GM12878 (cell line): ENCODE results near the gene TNFRSF14. TPM values are rescaled to one million over a fixed set of nuclear protein-coding genes. Genes with fewer than 3 reads are reported as not detected.

Experiments
- ATAC-seq: fragments of 200-7000 bp; cut with Tn5 transposase; 3 replicates; pipeline ENCODE4 v1.9.1; 2020; ENCODE audit warnings: mild to moderate bottlenecking, moderate library complexity
- BruUV-seq: library from RNA; stranded (reverse); fragments of 400-500 nt; replicated peaks from 2 replicates; lab custom pipeline; 2021; lab: Mats Ljungman, UMichigan
- CTCF ChIA-PET: fragments of 300-600 bp; sonication (Branson Sonifier 250); formaldehyde crosslinking; extraction: SDS; loops from one replicate; lab custom pipeline; 2021; ENCODE audit warnings: inconsistent platforms; lab: Yijun Ruan, JAX
- POLR2A ChIA-PET: fragments of 350-600 bp; formaldehyde crosslinking; extraction: SDS; loops from one replicate; lab custom pipeline; 2021; ENCODE audit warnings: inconsistent platforms; lab: Charles Lee
- RAD21 ChIA-PET: fragments of 300-600 bp; sonication (Branson Sonifier 250); formaldehyde crosslinking; loops from one replicate; lab custom pipeline; 2023; ENCODE audit warnings: antibody characterized with exemption; ENCODE audit not compliant: unreplicated experiment; lab: Charles Lee
- SMC1A ChIA-PET: fragments of 300-600 bp; sonication (Branson Sonifier 250); formaldehyde crosslinking; loops from one replicate; lab custom pipeline; 2023; ENCODE audit not compliant: unreplicated experiment, uncharacterized antibody; lab: Charles Lee
- DNase-seq: peaks from one replicate; pipeline ENCODE4 v3.0.0-alpha.2; 2011; ENCODE audit warnings: low read depth, low spot score
- FAIRE-seq: peaks from 3 replicates; lab custom pipeline; 2011; peaks lifted over from hg19 to GRCh38; lab: Jason Lieb, UNC
- H2AFZ ChIP-seq: 2 replicates; pipeline ENCODE4 v1.6.0; 2011; ENCODE audit warnings: low read depth, low read length, control low read depth; ENCODE audit not compliant: control insufficient read depth
- H3K27ac ChIP-seq: 2 replicates; pipeline ENCODE4 v1.5.1; 2011; ENCODE audit warnings: control low read depth; ENCODE audit not compliant: control insufficient read depth, insufficient read depth
- H3K27me3 ChIP-seq, 2 experiments: replicated peaks in 1 of 2; 2 replicates each; pipeline versions ENCODE4 v1.6.0 to v1.6.1; 2011; ENCODE audit warnings: low read length in 1 of 2; ENCODE audit not compliant: control insufficient read depth in 2 of 2, insufficient read depth in 2 of 2
- H3K36me3 ChIP-seq, 2 experiments: 2 replicates each; pipeline ENCODE4 v1.5.1; 2011; ENCODE audit warnings: low read length in 1 of 2; ENCODE audit not compliant: control insufficient read depth in 2 of 2, insufficient read depth in 2 of 2
- H3K4me1 ChIP-seq: 2 replicates; pipeline ENCODE4 v1.6.1; 2011; ENCODE audit warnings: mild to moderate bottlenecking, low read length, moderate library complexity, mixed read lengths; ENCODE audit not compliant: control insufficient read depth, insufficient read depth
- H3K4me2 ChIP-seq: 2 replicates; pipeline ENCODE4 v1.6.0; 2011; ENCODE audit warnings: control low read depth; ENCODE audit not compliant: control insufficient read depth, insufficient read depth
- H3K4me3 ChIP-seq: fragments of 200-600 bp; sonication (generic); 2 replicates; pipeline ENCODE4 v1.5.1; 2016
- H3K79me2 ChIP-seq: 2 replicates; pipeline ENCODE4 v1.6.0; 2011; ENCODE audit warnings: low read length; ENCODE audit not compliant: control insufficient read depth, insufficient read depth
- H3K9ac ChIP-seq: 2 replicates; pipeline ENCODE4 v1.8.0; 2011; ENCODE audit warnings: low read length, control low read depth, mixed read lengths; ENCODE audit not compliant: control insufficient read depth, insufficient read depth
- H3K9me3 ChIP-seq: replicated peaks from 3 replicates; pipeline ENCODE4 v1.5.1; 2011; ENCODE audit warnings: mild to moderate bottlenecking, low read length; ENCODE audit not compliant: control insufficient read depth, insufficient read depth
- H4K20me1 ChIP-seq: 2 replicates; pipeline ENCODE4 v1.6.0; 2011; ENCODE audit not compliant: control insufficient read depth, insufficient read depth
- FOXK2 ChIP-seq: fragments of 450-650 bp; IDR thresholded peaks from 2 replicates; pipeline ENCODE4 v1.6.1; 2017; ENCODE audit warnings: mild to moderate bottlenecking, moderate library complexity
- IKZF1 ChIP-seq: fragments of 450-650 bp; conservative IDR thresholded peaks from 2 replicates; pipeline ENCODE4 v1.6.1; 2017; ENCODE audit warnings: antibody characterized with exemption, mild to moderate bottlenecking
- MAX ChIP-seq: IDR thresholded peaks from 2 replicates; pipeline ENCODE4 v1.6.1; 2012; ENCODE audit warnings: low read depth, low read length, improper control_type of control experiment
- NFXL1 ChIP-seq: fragments of 450-650 bp; IDR thresholded peaks from 2 replicates; pipeline ENCODE4 v1.6.1; 2017; ENCODE audit warnings: antibody characterized with exemption, mild to moderate bottlenecking, borderline replicate concordance
- NFYB ChIP-seq: IDR thresholded peaks from 2 replicates; pipeline ENCODE4 v1.6.1; 2011; ENCODE audit warnings: low read depth, mild to moderate bottlenecking, low read length, improper control_type of control experiment, moderate library complexity; ENCODE audit not compliant: insufficient read depth
- POLR2A ChIP-seq: IDR thresholded peaks from 2 replicates; pipeline ENCODE4 v1.6.1; 2011; ENCODE audit warnings: low read depth, mild to moderate bottlenecking, low read length
- POU2F2 ChIP-seq: IDR thresholded peaks from 3 replicates; pipeline ENCODE4 v1.6.1; 2011; ENCODE audit warnings: low read depth, mild to moderate bottlenecking, low read length, borderline replicate concordance
- SP1 ChIP-seq: IDR thresholded peaks from one replicate; pipeline ENCODE4 v1.6.1; 2011; ENCODE audit warnings: low read depth, low read length
- SPI1 ChIP-seq: IDR thresholded peaks from 2 replicates; pipeline ENCODE4 v1.6.1; 2011; ENCODE audit warnings: low read depth, mild to moderate bottlenecking, low read length, moderate library complexity, borderline replicate concordance; ENCODE audit not compliant: insufficient read depth
- SREBF2 ChIP-seq: IDR thresholded peaks from 2 replicates; pipeline ENCODE4 v1.6.1; 2012; ENCODE audit warnings: mild to moderate bottlenecking, low read length
- WGBS: methylation state at CpG from one replicate; pipeline ENCODE4 v1.1.6; 2016; ENCODE audit warnings: low lambda C conversion rate; ENCODE audit not compliant: insufficient replicate concordance, insufficient coverage; ENCODE audit errors: missing lambda C conversion rate; 5-methylcytosine and 5-hydroxymethylcytosine counted together
- in situ Hi-C: fragments of 300-500 bp; cut with MboI; formaldehyde crosslinking; loops from 9 replicates; pipeline ENCODE4 v1.14.3; 2018; ENCODE audit warnings: mixed read lengths
- intact Hi-C: fragments of 100-400 bp; cut with micrococcal nuclease; formaldehyde crosslinking; loops from one replicate; pipeline ENCODE4 v1.14.2; 2022; ENCODE audit not compliant: unreplicated experiment
- polyA plus RNA-seq, 11 experiments: library from polyadenylated mRNA; depleted of rRNA in 4 of 11; unstranded in 6 of 11; stranded (reverse) in 5 of 11; fragments of >200 nt; fragmentation: Nextera tagmentation in 4 of 11; fragmentation: Illumina TruSeq in 1 of 11; extraction: Ambion mirVana in 4 of 11; extraction: Trizol in 1 of 11; gene quantifications; 1 replicate in 1 of 11; 2 replicates in 10 of 11; pipeline versions ENCODE4 v1.2.1 to v1.2.3, GENCODE V29; 2011 to 2016; ENCODE audit warnings: inconsistent platforms in 2 of 11, missing spikeins in 2 of 11, low read depth in 1 of 11
- total RNA-seq, 4 experiments: library from RNA; depleted of rRNA in 3 of 4; stranded (reverse); fragments of >200 nt in 3 of 4; fragmentation: Illumina TruSeq in 1 of 4; extraction: Trizol in 1 of 4; gene quantifications; 2 replicates each; pipeline versions ENCODE4 v1.2.1 to v1.2.3, GENCODE V29; 2013 to 2021
- TF ChIP-seq, protein P1 (sequence below): IDR thresholded peaks from 2 replicates; pipeline ENCODE4 v1.6.1; 2011; ENCODE audit warnings: borderline replicate concordance, low read depth, mild to moderate bottlenecking, moderate library complexity, mixed read lengths, low read length; ENCODE audit not compliant: insufficient read depth; ENCODE audit errors: extremely low read length
- TF ChIP-seq, protein P2 (sequence below): fragments of 450-650 bp; IDR thresholded peaks from 2 replicates; pipeline ENCODE4 v1.6.1; 2016; ENCODE audit warnings: mild to moderate bottlenecking
- TF ChIP-seq, protein P3 (sequence below): fragments of 450-650 bp; IDR thresholded peaks from 2 replicates; pipeline ENCODE4 v1.6.1; 2016; ENCODE audit warnings: mild to moderate bottlenecking, moderate library complexity, borderline replicate concordance

TNFRSF14 gene
- total and polyA plus RNA-seq, 10 of the 15 experiments (the other 5 are each of a cell fraction or from before 2014, with no cell fraction given): 0.43 to 114 (median 41.5) TPM

- H3K9ac ChIP-seq: no peak overlapping the region
Observed at GRCh38 chr1:2583871-2584351, 27.7 kb downstream of the TNFRSF14 start.

More at GRCh38 chr1:2583871-2584351, 27.7 kb downstream of the TNFRSF14 start:
- Histone ChIP-seq H3K9me3 (no peaks in the 10 kb centered on the region; the same call in 2 of the 3 replicates), H3K27me3 (no peaks in the 10 kb centered on the region), H4K20me1 (no peaks in the 10 kb centered on the region), H3K4me1 (peaks cover 42% of the 10 kb centered on the region), H3K27ac (peak overlapping the region; percentile 97), H3K79me2 (peaks cover 7% of the 10 kb centered on the region), H3K4me3 (no peak overlapping the region), H3K4me2 (peak overlapping the region; percentile 41; the same call in 1 of the 2 replicates), H3K36me3 (0 out of 4 replicates have a peak, but pooled peaks cover 0 to 2% of the 10 kb centered on the region in 2 experiments), H2AFZ (no peak overlapping the region)
- RAD21 ChIA-PET: interaction anchor here (1.5 to 6.1 kb wide), 4 partner anchors 28 to 283 kb away, joined by 4 to 54 read pairs (median 24); partner anchors contain the start of genes PANK4 and TNFRSF14
- SMC1A ChIA-PET: interaction anchor here (1.0 to 5.0 kb wide), 6 partner anchors 7 to 58 kb away, joined by 3 to 39 read pairs (median 14); partner anchors contain the start of genes PANK4 and TNFRSF14
- TF ChIP-seq, protein P1, sequence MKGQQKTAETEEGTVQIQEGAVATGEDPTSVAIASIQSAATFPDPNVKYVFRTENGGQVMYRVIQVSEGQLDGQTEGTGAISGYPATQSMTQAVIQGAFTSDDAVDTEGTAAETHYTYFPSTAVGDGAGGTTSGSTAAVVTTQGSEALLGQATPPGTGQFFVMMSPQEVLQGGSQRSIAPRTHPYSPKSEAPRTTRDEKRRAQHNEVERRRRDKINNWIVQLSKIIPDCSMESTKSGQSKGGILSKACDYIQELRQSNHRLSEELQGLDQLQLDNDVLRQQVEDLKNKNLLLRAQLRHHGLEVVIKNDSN: peak; percentile 62
- TF ChIP-seq IKZF1 (0 out of 2 replicates have a peak, but pooled peaks have one; percentile 14), NFYB (peak; percentile 63), POLR2A (0 out of 2 replicates have a peak, but pooled peaks have one; percentile 41), SREBF2 (no peak), NFXL1 (no peak), POU2F2 (no peak), SPI1 (peak; percentile 22; the same call in 1 of the 2 replicates), MAX (0 out of 2 replicates have a peak, but pooled peaks have one; percentile 23), SP1 (no peak), FOXK2 (no peak)
- TF ChIP-seq, protein P2, sequence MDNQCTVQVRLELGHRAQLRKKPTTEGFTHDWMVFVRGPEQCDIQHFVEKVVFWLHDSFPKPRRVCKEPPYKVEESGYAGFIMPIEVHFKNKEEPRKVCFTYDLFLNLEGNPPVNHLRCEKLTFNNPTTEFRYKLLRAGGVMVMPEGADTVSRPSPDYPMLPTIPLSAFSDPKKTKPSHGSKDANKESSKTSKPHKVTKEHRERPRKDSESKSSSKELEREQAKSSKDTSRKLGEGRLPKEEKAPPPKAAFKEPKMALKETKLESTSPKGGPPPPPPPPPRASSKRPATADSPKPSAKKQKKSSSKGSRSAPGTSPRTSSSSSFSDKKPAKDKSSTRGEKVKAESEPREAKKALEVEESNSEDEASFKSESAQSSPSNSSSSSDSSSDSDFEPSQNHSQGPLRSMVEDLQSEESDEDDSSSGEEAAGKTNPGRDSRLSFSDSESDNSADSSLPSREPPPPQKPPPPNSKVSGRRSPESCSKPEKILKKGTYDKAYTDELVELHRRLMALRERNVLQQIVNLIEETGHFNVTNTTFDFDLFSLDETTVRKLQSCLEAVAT: peak; percentile 91
- TF ChIP-seq, protein P3, sequence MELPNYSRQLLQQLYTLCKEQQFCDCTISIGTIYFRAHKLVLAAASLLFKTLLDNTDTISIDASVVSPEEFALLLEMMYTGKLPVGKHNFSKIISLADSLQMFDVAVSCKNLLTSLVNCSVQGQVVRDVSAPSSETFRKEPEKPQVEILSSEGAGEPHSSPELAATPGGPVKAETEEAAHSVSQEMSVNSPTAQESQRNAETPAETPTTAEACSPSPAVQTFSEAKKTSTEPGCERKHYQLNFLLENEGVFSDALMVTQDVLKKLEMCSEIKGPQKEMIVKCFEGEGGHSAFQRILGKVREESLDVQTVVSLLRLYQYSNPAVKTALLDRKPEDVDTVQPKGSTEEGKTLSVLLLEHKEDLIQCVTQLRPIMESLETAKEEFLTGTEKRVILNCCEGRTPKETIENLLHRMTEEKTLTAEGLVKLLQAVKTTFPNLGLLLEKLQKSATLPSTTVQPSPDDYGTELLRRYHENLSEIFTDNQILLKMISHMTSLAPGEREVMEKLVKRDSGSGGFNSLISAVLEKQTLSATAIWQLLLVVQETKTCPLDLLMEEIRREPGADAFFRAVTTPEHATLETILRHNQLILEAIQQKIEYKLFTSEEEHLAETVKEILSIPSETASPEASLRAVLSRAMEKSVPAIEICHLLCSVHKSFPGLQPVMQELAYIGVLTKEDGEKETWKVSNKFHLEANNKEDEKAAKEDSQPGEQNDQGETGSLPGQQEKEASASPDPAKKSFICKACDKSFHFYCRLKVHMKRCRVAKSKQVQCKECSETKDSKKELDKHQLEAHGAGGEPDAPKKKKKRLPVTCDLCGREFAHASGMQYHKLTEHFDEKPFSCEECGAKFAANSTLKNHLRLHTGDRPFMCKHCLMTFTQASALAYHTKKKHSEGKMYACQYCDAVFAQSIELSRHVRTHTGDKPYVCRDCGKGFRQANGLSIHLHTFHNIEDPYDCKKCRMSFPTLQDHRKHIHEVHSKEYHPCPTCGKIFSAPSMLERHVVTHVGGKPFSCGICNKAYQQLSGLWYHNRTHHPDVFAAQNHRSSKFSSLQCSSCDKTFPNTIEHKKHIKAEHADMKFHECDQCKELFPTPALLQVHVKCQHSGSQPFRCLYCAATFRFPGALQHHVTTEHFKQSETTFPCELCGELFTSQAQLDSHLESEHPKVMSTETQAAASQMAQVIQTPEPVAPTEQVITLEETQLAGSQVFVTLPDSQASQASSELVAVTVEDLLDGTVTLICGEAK: 0 out of 2 replicates have a peak, but pooled peaks have one; percentile 6
- BruUV-seq: no TSS peak
- in situ Hi-C loops: loop anchor here (5.0 kb wide), 1 partner anchor 37 kb away; no protein-coding TSS in a partner anchor
- no peak for ATAC-seq
- DNase-seq: no peak
- POLR2A ChIA-PET: interaction anchor here (0.9 to 6.5 kb wide), 5 partner anchors 22 to 37 kb away, joined by 3 to 61 read pairs (median 35); partner anchors contain the start of gene TNFRSF14
- intact Hi-C loops: loop anchor here (2.0 kb wide), 1 partner anchor 35 kb away; no protein-coding TSS in a partner anchor
- 63% methylated on average over 14 of the region's 14 CpGs for WGBS
- FAIRE-seq: no peak
- CTCF ChIA-PET: interaction anchor here (0.8 to 7.2 kb wide), 6 partner anchors 23 to 168 kb away, joined by 3 to 54 read pairs (median 7); partner anchors contain the start of gene TNFRSF14
